GM10266 (cell line): Measurements from ENCODE around the gene CHST11.

Source experiments
- DNase-seq: peaks from one replicate; pipeline ENCODE4 v3.0.0; 2012; ENCODE audit errors: extremely low spot score
- CTCF ChIP-seq: IDR thresholded peaks from 2 replicates; pipeline ENCODE4 v1.5.1; 2012; ENCODE audit warnings: mild to moderate bottlenecking, low read depth; ENCODE audit not compliant: control insufficient read depth, insufficient read depth; ENCODE audit errors: missing control alignments

CHST11 gene

GRCh38 chr12:104533134-104533533, 76.4 kb downstream of the CHST11 start:
- DNase-seq = no peak
- no peak for TF ChIP-seq CTCF

- TF ChIP-seq CTCF = no peak
Measured at GRCh38 chr12:104534162-104534856, 77.6 kb downstream of the CHST11 start.

GRCh38 chr12:104534857-104535248, 78.1 kb downstream of the CHST11 start:
- no peak for DNase-seq
- TF ChIP-seq CTCF = no peak

More at GRCh38 chr12:104534162-104534856, 77.6 kb downstream of the CHST11 start:
- no peak for DNase-seq

GRCh38 chr12:104535369-104535768, 78.6 kb downstream of the CHST11 start:
- no peak for TF ChIP-seq CTCF
- DNase-seq = no peak

GRCh38 chr12:104536841-104537240, 80.1 kb downstream of the CHST11 start:
- no peak for TF ChIP-seq CTCF
- DNase-seq = no peak

- no peak for DNase-seq
- TF ChIP-seq CTCF = no peak
Measured at GRCh38 chr12:104538056-104538455, 81.3 kb downstream of the CHST11 start.

GRCh38 chr12:104538891-104539462, 82.2 kb downstream of the CHST11 start:
- TF ChIP-seq CTCF = no peak
- no peak for DNase-seq
